GM23248 (cell line): ENCODE data around the gene SERPINH1. TPM values are rescaled to one million over a fixed set of nuclear protein-coding genes. Genes with fewer than 3 reads are reported as not detected.

ENCODE experiments used
- DNase-seq: peaks from one replicate; pipeline ENCODE4 v3.0.0-alpha.2; 2015
- H2AFZ ChIP-seq: fragments of 200-600 bp; sonication (generic); 2 replicates; pipeline ENCODE4 v1.6.1; 2016; ENCODE audit warnings: antibody characterized with exemption
- H3F3A ChIP-seq: fragments of 200-600 bp; sonication (generic); 2 replicates; pipeline ENCODE4 v1.6.1; 2016; ENCODE audit warnings: mild to moderate bottlenecking, antibody characterized with exemption, mixed run types; ENCODE audit not compliant: insufficient read depth
- H3K27ac ChIP-seq: fragments of 200-600 bp; sonication (generic); 2 replicates; pipeline ENCODE4 v1.5.1; 2016; ENCODE audit warnings: mild to moderate bottlenecking
- H3K27me3 ChIP-seq: fragments of 200-600 bp; sonication (generic); replicated peaks from 2 replicates; pipeline ENCODE4 v1.6.1; 2016; ENCODE audit warnings: mild to moderate bottlenecking; ENCODE audit not compliant: insufficient read depth
- H3K36me3 ChIP-seq: fragments of 200-600 bp; sonication (generic); 2 replicates; pipeline ENCODE4 v1.6.1; 2016; ENCODE audit warnings: low read depth, mild to moderate bottlenecking
- H3K4me1 ChIP-seq: fragments of 200-600 bp; sonication (generic); 2 replicates; pipeline ENCODE4 v1.6.1; 2016; ENCODE audit warnings: mild to moderate bottlenecking; ENCODE audit not compliant: insufficient read depth
- H3K4me2 ChIP-seq: fragments of 200-600 bp; sonication (generic); one replicate; pipeline ENCODE4 v1.6.1; 2016; ENCODE audit warnings: mild to moderate bottlenecking; ENCODE audit not compliant: unreplicated experiment
- H3K4me3 ChIP-seq: fragments of 200-600 bp; sonication (generic); 2 replicates; pipeline ENCODE4 v1.5.1; 2016; ENCODE audit warnings: mild to moderate bottlenecking
- H3K79me2 ChIP-seq: fragments of 200-600 bp; sonication (generic); 2 replicates; pipeline ENCODE4 v1.6.1; 2016; ENCODE audit warnings: mild to moderate bottlenecking; ENCODE audit not compliant: insufficient read depth
- H3K9ac ChIP-seq: fragments of 200-600 bp; sonication (generic); 2 replicates; pipeline ENCODE4 v1.6.1; 2016; ENCODE audit warnings: mild to moderate bottlenecking
- H3K9me2 ChIP-seq: fragments of 200-600 bp; sonication (generic); 2 replicates; pipeline ENCODE4 v1.6.1; 2016; ENCODE audit warnings: mixed run types, mild to moderate bottlenecking, moderate library complexity; ENCODE audit not compliant: insufficient read depth
- H3K9me3 ChIP-seq: fragments of 200-600 bp; sonication (generic); one replicate; pipeline ENCODE4 v1.6.1; 2017; ENCODE audit warnings: low read depth
- H4K20me1 ChIP-seq: fragments of 200-600 bp; sonication (generic); 2 replicates; pipeline ENCODE4 v1.6.0; 2016; ENCODE audit not compliant: insufficient read depth
- EZH2 ChIP-seq: fragments of 200-600 bp; sonication (generic); IDR thresholded peaks from 2 replicates; pipeline ENCODE4 v1.6.1; 2018; ENCODE audit warnings: antibody characterized with exemption, mild to moderate bottlenecking; ENCODE audit not compliant: insufficient read depth, poor library complexity, severe bottlenecking
- EZH2phosphoT487 ChIP-seq: fragments of 200-600 bp; sonication (generic); IDR thresholded peaks from 2 replicates; pipeline ENCODE4 v1.6.1; 2018; ENCODE audit warnings: antibody characterized with exemption, moderate library complexity, mild to moderate bottlenecking, low read depth; ENCODE audit not compliant: insufficient read depth
- WGBS, 2 experiments: methylation state at CpG; one replicate each; pipeline ENCODE4 v1.1.6; 2015 to 2017; ENCODE audit warnings: low lambda C conversion rate in 2 of 2, low coverage in 1 of 2; ENCODE audit errors: missing lambda C conversion rate in 2 of 2; 5-methylcytosine and 5-hydroxymethylcytosine counted together
- in situ Hi-C: fragments of 300-500 bp; cut with MboI; formaldehyde crosslinking; loops from 2 replicates; pipeline ENCODE4 v1.15.0; 2020
- polyA plus RNA-seq: library from polyadenylated mRNA; unstranded; fragments of >200 nt; fragmentation: Nextera tagmentation; extraction: Ambion mirVana; gene quantifications from 2 replicates; pipeline ENCODE4 v1.2.1, GENCODE V29; 2016
- total RNA-seq: library from RNA; depleted of rRNA; stranded (reverse); fragments of >200 nt; shearing (Covaris generic); gene quantifications from 2 replicates; pipeline ENCODE4 v1.2.3, GENCODE V29; 2014

The SERPINH1 gene
- total and polyA plus RNA-seq, 2 experiments from 2014 or later, result 520 to 1,872 TPM

- H3K36me3 ChIP-seq, result peaks cover 60% of the 10 kb centered on the region
- H3K4me1 ChIP-seq, result peaks cover 13% of the 10 kb centered on the region
- DNase-seq, result no peak
- peak overlapping the region; percentile 7; the same call in 1 of the 2 replicates for H3K27ac ChIP-seq
- H4K20me1 ChIP-seq, result peaks cover 30% of the 10 kb centered on the region
- in situ Hi-C loops, result no loop called here
- H2AFZ ChIP-seq, result no peak overlapping the region
- H3K9me2 ChIP-seq, result no peaks in the 10 kb centered on the region
- H3K4me3 ChIP-seq, result no peak overlapping the region
- 0 out of 2 replicates have a peak overlapping the region, but pooled peaks have one; percentile 13 for H3K9ac ChIP-seq
- H3K79me2 ChIP-seq, result peaks cover 46% of the 10 kb centered on the region
- no peak for TF ChIP-seq EZH2phosphoT487
- no peak for TF ChIP-seq EZH2
- no peaks in the 10 kb centered on the region for H3K27me3 ChIP-seq
- H3K4me2 ChIP-seq, result no peak overlapping the region
- no peaks in the 10 kb centered on the region for H3K9me3 ChIP-seq
- 70 to 75% methylated on average over 8 of the region's 8 CpGs for WGBS, 2 experiments
- H3F3A ChIP-seq, result peaks cover 92% of the 10 kb centered on the region
Measured at GRCh38 chr11:75572744-75573143, 10.7 kb downstream of the SERPINH1 start.

GRCh38 chr11:75574698-75575602 is 12.9 kb downstream of the SERPINH1 start:
- DNase-seq, result no peak

GRCh38 chr11:75576017-75576416 is 14.0 kb downstream of the SERPINH1 start:
- peaks cover 9% of the 10 kb centered on the region; the same call in 1 of the 2 replicates for H4K20me1 ChIP-seq
- no peaks in the 10 kb centered on the region for H3K9me2 ChIP-seq
- H3K4me2 ChIP-seq, result no peak overlapping the region
- peaks cover 32% of the 10 kb centered on the region for H3K36me3 ChIP-seq
- no peak for DNase-seq
- peak overlapping the region; percentile 56 for H3K27ac ChIP-seq
- WGBS, 2 experiments, result 64 to 69% methylated on average over 6 of the region's 6 CpGs
- no peaks in the 10 kb centered on the region for H3K9me3 ChIP-seq
- H2AFZ ChIP-seq, result no peak overlapping the region
- TF ChIP-seq EZH2phosphoT487 (no peak), EZH2 (no peak)
- H3K9ac ChIP-seq, result no peak overlapping the region
- H3K4me3 ChIP-seq, result no peak overlapping the region
- in situ Hi-C loops, result no loop called here
- H3F3A ChIP-seq, result peaks cover 67% of the 10 kb centered on the region
- no peaks in the 10 kb centered on the region for H3K27me3 ChIP-seq
- H3K79me2 ChIP-seq, result peaks cover 13% of the 10 kb centered on the region
- H3K4me1 ChIP-seq, result 0 out of 2 replicates have a peak, but pooled peaks cover 5% of the 10 kb centered on the region

More at GRCh38 chr11:75574698-75575602, 12.9 kb downstream of the SERPINH1 start:
- no peak for TF ChIP-seq EZH2
- no peak for TF ChIP-seq EZH2phosphoT487
- H3F3A ChIP-seq, result peaks cover 78% of the 10 kb centered on the region
- in situ Hi-C loops, result no loop called here
- peaks cover 19% of the 10 kb centered on the region; the same call in 1 of the 2 replicates for H4K20me1 ChIP-seq
- H3K9me3 ChIP-seq, result no peaks in the 10 kb centered on the region
- H3K4me3 ChIP-seq, result no peak overlapping the region
- 0 out of 2 replicates have a peak, but pooled peaks cover 5% of the 10 kb centered on the region for H3K4me1 ChIP-seq
- H3K27me3 ChIP-seq, result no peaks in the 10 kb centered on the region
- 61 to 66% methylated on average over 12 of the region's 12 CpGs for WGBS, 2 experiments
- H3K27ac ChIP-seq, result peak overlapping the region; percentile 29; the same call in 1 of the 2 replicates
- peaks cover 24% of the 10 kb centered on the region for H3K79me2 ChIP-seq
- H3K36me3 ChIP-seq, result peaks cover 42% of the 10 kb centered on the region
- no peak overlapping the region for H3K9ac ChIP-seq
- H2AFZ ChIP-seq, result no peak overlapping the region
- no peaks in the 10 kb centered on the region for H3K9me2 ChIP-seq
- no peak overlapping the region for H3K4me2 ChIP-seq

- H3K4me1 ChIP-seq, result 0 out of 2 replicates have a peak, but pooled peaks cover 5% of the 10 kb centered on the region
- H3K4me3 ChIP-seq, result no peak overlapping the region
- in situ Hi-C loops, result no loop called here
- no peak overlapping the region for H3K9ac ChIP-seq
- no peaks in the 10 kb centered on the region for H3K27me3 ChIP-seq
- H3K9me2 ChIP-seq, result no peaks in the 10 kb centered on the region
- peaks cover 62% of the 10 kb centered on the region for H3F3A ChIP-seq
- WGBS, 2 experiments, result 8 to 9% methylated on average over 8 of the region's 8 CpGs
- peaks cover 27% of the 10 kb centered on the region for H3K36me3 ChIP-seq
- H3K27ac ChIP-seq, result peak overlapping the region; percentile 56
- H3K9me3 ChIP-seq, result no peaks in the 10 kb centered on the region
- no peak for TF ChIP-seq EZH2phosphoT487
- no peak for TF ChIP-seq EZH2
- H4K20me1 ChIP-seq, result 0 out of 2 replicates have a peak, but pooled peaks cover 4% of the 10 kb centered on the region
- no peak overlapping the region for H3K4me2 ChIP-seq
- no peak overlapping the region for H2AFZ ChIP-seq
- peak; percentile 81 for DNase-seq
- H3K79me2 ChIP-seq, result peaks cover 8% of the 10 kb centered on the region
Measured at GRCh38 chr11:75576499-75576918, 14.5 kb downstream of the SERPINH1 start.
